Measurements from ENCODE around the gene PTPRN2.

GRCh38 chr7:158185653-158186052 lies 402.0 kb downstream of the PTPRN2 start:
- no peak for TF ChIP-seq CTCF (IDR thresholded peaks at IDR 0.05)
- no peak for TF ChIP-seq ZFX (IDR thresholded peaks at IDR 0.05; ENCODE audit: borderline replicate concordance)
